HuH-7.5 (cell line): ENCODE data around the gene ERCC2.
"Not testable (repeated sequence)": the region's sequence is repeated elsewhere in the genome, so short reads cannot be mapped to it uniquely, and the experiment has no call there.

Experiments used
- DNase-seq: peaks from one replicate; pipeline ENCODE4 v3.0.0; 2011; ENCODE audit warnings: low spot score

Gene ERCC2

GRCh38 chr19:45354241-45354842 is 16.0 kb downstream of the ERCC2 start:
- DNase-seq = no peak

DNA sequence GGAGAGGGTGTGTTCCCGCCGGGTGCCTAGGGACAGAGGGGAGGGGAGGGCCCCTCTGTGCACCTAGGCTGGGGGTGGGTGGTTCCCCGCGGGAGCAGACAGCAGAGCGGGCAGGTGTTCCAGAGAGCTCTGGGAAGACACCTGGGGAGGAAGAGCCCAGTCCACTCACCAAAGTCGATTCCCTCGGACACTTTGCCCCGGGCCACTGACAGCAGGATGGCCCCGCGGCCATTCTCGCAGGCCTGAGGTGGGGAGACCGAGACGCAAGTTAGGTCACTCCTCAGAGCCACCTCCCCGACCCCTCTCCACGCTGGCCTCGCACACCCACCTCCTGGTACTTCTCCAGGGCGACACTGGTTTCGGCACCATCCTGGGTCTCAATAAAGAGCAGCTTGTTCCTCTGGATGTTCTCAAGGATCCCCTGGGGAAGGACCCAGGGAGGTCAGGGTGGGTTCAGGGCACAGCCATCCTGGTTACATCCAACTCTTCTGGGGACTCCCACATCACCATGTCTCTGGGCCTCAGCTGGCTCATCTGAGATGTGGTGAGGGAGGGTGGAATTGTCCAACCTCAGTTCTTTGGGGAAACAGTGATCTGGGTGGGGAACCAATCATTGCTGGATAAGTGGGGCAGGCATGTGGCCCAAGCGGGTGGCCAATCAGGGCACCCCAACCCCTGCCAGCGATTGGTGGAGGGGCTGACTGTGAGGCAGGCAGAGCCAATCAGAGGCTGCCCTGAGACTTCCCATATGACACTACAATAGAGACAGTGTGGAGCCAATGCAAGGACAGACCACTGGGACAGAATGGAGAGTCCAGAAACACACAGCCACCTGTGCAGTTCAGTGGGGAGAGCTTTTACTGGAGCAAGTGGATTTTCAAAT is 17.2 kb downstream of the ERCC2 start:
- DNase-seq = no peak

DNA sequence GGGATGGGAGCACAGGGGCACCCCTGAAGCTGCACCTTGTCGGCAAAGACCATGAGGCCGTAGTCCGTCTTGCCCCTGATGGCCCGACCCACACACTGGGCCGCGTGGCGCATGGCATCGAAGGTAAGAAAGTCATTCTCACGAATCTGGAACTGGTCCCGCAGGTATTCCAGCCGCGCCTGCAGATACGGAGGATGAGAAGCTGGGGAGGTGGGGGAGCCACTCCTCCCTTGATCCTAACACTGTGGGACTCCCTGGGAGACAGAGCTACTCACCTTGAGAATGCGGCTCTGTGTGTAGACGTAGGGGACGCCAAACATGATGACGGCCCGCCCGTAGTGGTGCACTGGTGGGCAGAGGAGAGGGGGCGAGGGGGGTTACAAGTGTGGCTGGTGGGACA is 17.9 kb downstream of the ERCC2 start:
- no peak for DNase-seq

DNA sequence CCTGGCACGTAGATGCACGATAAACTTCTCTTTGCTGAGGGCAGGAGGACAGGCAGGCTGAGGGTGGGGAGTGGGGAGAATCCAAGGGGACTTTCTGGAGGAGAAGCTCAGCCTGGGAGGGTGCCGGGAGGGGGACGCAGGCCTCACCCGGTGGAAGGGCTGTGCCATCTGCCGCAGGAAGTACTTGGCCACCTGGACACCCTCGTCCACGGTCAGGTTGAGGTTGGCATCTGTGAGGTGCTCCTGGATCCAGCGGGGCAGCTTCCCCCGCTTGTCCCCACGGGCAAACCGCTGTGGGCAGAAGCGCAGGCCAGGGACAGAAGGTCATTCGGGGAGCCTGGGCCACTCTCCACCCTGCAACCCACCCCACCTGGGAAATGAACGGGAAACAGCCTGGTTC is 18.3 kb downstream of the ERCC2 start:
- DNase-seq = no peak

DNA sequence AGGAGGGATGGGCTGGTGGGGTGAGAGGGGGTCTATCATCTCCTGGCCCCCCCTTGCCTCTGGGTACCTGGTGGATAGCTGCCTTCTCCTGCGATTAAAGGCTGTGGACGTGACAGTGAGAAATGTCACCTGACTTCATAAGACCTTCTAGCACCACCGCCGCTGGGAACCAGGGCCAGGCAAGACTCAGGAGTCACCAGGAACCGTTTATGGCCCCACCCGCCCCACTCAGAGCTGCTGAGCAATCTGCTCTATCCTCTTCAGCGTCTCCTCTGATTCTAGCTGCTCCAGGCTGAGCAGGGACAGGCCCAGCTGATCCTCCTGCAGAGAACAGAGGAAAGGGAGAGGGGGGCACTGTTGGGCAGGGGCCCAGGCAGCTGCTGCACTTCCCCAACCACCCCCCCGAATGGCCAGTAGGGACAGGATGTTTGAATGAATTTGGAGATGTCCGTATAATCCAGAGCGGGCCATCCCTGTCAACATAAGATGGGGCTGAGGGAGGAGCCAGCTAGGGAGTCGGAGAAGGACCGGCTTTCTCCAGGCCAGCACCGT is 18.9 kb downstream of the ERCC2 start:
- DNase-seq = no peak

DNA sequence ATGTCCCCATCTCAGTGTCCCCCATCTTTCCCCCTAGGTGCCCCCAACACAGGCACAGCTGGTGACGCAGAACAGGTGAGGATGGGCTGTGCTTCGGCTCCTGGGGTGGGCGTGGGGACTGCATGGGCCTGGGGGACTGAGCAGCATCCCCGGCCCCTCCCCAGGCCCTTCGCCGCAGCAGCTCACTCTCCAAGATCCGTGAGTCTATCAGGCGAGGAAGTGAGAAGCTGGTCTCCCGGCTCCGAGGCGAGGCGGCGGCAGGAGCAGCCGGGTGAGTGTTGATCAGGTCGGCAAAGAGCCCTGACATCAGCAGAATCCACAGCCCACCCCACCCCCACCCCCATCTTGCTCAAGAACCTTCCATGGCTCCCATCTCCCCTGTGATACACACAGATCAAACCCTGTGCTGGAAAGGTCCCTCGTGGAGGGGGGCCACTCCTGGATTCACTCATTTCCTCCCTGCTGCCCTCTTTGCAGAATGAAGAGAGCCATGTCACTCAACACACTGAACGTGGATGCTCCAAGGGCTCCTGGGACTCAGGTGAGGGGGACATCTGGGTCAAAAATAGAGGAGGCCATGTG is 19.8 kb downstream of the ERCC2 start:
- DNase-seq = no peak

- no peak for DNase-seq
Measured at GRCh38 chr19:45349430-45349941, 20.9 kb downstream of the ERCC2 start.

GRCh38 chr19:45349126-45349415 is 21.3 kb downstream of the ERCC2 start:
- no peak for DNase-seq

DNA sequence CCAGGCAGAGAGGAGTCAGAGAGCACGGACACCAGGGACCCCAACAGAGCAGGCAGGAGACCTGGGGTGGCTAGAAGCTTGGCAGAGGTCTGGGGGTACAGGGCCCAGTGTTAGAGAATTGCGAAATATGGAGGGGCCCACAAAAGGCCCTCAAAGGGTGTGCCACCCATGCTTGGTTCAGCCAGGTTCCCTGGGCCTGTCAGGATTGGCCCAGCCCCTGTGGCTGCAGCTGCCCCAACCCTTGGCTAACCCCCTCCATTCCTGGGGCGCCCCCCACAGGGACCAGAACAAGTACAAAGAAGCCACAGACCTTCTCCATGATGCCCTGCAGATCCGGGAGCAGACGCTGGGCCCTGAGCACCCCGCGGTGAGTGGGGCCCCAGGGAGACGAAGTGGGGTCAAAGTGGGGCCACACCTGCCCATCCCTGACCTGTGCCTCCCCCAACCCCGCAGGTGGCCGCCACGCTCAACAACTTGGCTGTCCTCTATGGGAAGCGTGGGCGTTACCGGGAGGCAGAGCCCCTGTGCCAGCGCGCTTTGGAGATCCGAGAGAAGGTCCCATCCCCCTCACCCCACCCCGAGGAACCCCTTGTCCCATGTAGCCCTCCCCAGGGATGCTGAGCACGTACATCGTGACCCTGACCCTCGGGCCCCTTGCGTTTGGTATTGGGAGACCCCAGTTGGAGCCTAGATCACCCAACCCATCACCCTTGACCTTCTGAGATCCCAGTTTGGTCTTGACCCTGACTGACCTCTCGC is 21.8 kb downstream of the ERCC2 start:
- no peak for DNase-seq

GRCh38 chr19:45347570-45348366 is 22.6 kb downstream of the ERCC2 start:
- DNase-seq = no peak

DNA sequence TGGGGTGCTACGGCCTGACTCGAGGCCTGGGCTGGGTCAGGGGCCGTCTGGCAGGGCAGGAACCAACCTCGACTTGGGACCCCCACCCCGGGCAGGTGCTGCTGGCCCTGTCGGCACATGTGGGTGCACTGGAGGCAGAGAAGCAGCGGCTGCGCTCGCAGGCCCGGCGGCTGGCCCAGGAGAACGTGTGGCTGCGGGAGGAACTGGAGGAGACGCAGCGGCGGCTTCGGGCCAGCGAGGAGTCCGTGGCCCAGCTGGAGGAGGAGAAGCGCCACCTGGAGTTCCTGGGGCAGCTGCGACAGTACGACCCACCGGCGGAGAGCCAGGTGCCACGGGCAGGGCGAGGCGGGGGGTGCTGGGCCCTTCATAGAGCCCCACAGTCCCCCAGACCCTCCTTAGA is 23.9 kb downstream of the ERCC2 start:
- no peak for DNase-seq

DNA sequence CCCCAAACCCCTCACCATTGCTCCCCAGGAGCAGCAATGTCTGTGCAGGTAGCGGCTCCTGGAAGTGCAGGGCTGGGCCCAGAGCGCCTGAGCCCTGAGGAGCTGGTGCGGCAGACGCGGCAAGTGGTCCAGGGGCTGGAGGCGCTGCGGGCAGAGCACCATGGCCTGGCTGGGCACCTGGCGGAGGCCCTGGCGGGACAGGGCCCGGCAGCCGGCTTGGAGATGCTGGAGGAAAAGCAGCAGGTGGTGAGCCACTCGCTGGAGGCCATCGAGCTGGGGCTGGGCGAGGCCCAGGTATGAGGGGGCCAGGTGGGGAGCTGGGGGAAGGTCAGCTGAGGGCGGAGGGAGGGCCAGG is 24.9 kb downstream of the ERCC2 start:
- no peak for DNase-seq

GRCh38 chr19:45344621-45345505 is 25.5 kb downstream of the ERCC2 start:
- no peak for DNase-seq

DNA sequence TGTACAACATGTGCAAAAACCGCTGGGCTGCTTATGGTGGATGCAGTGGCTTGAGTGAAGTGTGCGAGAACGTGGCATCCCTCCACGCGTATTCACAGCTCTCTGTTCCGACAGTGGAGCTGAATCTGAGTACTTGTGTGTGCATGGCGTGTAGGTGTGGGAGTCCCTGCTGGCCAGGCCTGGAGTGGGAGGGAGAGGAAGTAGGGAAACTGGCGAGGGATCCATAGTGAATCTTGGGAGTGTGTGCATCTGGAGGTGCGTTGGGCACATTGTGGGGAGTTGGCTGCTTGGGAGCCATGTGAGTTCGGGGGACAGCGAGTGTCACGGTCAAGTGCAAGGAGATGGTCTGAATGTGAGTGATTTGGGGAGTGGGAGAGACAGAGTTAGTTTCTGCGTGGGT is 27.5 kb downstream of the ERCC2 start:
- no peak for DNase-seq

GRCh38 chr19:45340899-45341453 is 29.4 kb downstream of the ERCC2 start:
- DNase-seq = no peak

- peak; percentile 79 for DNase-seq
Measured at GRCh38 chr19:45340232-45340898, 30.0 kb downstream of the ERCC2 start, which contains the start of gene KLC3. TSS of gene KLC3 (plus strand) at chr19:45340750. CDS start at chr19:45345542, 4,792 bp downstream.

DNA sequence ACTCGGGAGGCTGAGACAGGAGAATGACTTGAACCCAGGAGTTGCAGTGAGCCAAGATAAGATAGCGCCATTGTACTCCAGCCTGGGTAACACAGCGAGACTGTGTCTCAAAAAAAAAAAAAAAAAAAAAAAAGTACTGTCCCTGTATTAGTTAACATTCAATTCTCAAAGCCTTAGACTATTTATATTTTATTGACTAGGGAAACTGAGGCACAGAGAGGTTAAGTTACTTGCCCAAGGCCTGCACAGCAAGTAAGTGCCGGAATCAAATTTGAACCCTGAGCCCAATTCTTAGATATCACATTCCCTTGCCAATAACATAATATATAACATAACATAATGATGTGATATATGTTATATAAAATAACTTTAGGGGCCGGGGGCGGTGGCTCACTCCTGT is 30.7 kb downstream of the ERCC2 start:
- DNase-seq = no peak

- no peak for DNase-seq
Measured at GRCh38 chr19:45336696-45337251, 33.6 kb downstream of the ERCC2 start.

GRCh38 chr19:45334881-45335280 is 35.5 kb downstream of the ERCC2 start:
- DNase-seq = not testable (repeated sequence)
